Neuronal stem cell (in vitro differentiated cells): ENCODE data around the gene ZDHHC13.

Source experiments
- DNase-seq: peaks from one replicate; pipeline ENCODE4 v3.0.0-alpha.2; 2013; ENCODE audit warnings: low spot score
- H2AFZ ChIP-seq: one replicate; pipeline ENCODE4 v1.6.1; 2013; ENCODE audit warnings: mild to moderate bottlenecking, low read length, inconsistent platforms
- H2AK5ac ChIP-seq: 2 replicates; pipeline ENCODE4 v1.6.1; 2013; ENCODE audit warnings: low read depth, mild to moderate bottlenecking, inconsistent platforms, low read length, moderate library complexity, mixed read lengths
- H2BK120ac ChIP-seq: 2 replicates; pipeline ENCODE4 v1.6.1; 2013; ENCODE audit warnings: low read depth, mild to moderate bottlenecking, inconsistent platforms, low read length, moderate library complexity, mixed read lengths
- H2BK12ac ChIP-seq: one replicate; pipeline ENCODE4 v1.6.1; 2013; ENCODE audit warnings: low read length, inconsistent platforms
- H2BK15ac ChIP-seq: 2 replicates; pipeline ENCODE4 v1.6.1; 2013; ENCODE audit warnings: mild to moderate bottlenecking, low read length, inconsistent platforms, mixed read lengths
- H2BK5ac ChIP-seq: one replicate; pipeline ENCODE4 v1.6.1; 2013; ENCODE audit warnings: inconsistent platforms, mild to moderate bottlenecking, low read length, moderate library complexity
- H3K14ac ChIP-seq: one replicate; pipeline ENCODE4 v1.6.1; 2013; ENCODE audit warnings: low read length, inconsistent platforms
- H3K18ac ChIP-seq: 2 replicates; pipeline ENCODE4 v1.6.1; 2013; ENCODE audit warnings: low read length, inconsistent platforms
- H3K23ac ChIP-seq: 2 replicates; pipeline ENCODE4 v1.6.1; 2013; ENCODE audit warnings: low read depth, mild to moderate bottlenecking, mixed read lengths, low read length, inconsistent platforms; ENCODE audit not compliant: poor library complexity
- H3K27ac ChIP-seq: replicated peaks from 3 replicates; pipeline ENCODE4 v1.5.1; 2013; ENCODE audit warnings: low read length, inconsistent platforms
- H3K27me3 ChIP-seq, 3 experiments: 2 replicates each; pipeline ENCODE4 v1.6.1; 2013; ENCODE audit warnings: low read length in 3 of 3, mild to moderate bottlenecking in 2 of 3, inconsistent platforms in 1 of 3, low read depth in 1 of 3, mixed read lengths in 1 of 3, moderate library complexity in 1 of 3; ENCODE audit not compliant: control insufficient read depth in 3 of 3, insufficient read depth in 3 of 3
- H3K36me3 ChIP-seq, 2 donors: replicated peaks in 1 of 2; 2 replicates each; pipeline ENCODE4 v1.6.1; 2013; ENCODE audit warnings: low read length in 2 of 2; ENCODE audit not compliant: control insufficient read depth in 2 of 2, insufficient read depth in 2 of 2
- H3K4ac ChIP-seq: 2 replicates; pipeline ENCODE4 v1.6.1; 2013; ENCODE audit warnings: inconsistent platforms, mild to moderate bottlenecking, low read length, moderate library complexity
- H3K4me1 ChIP-seq, 2 donors: 1 replicate in 1 of 2; 2 replicates in 1 of 2; pipeline ENCODE4 v1.6.1; 2013; ENCODE audit warnings: low read length in 2 of 2, low read depth in 1 of 2; ENCODE audit not compliant: control insufficient read depth in 2 of 2, insufficient read depth in 1 of 2
- H3K4me2 ChIP-seq: one replicate; pipeline ENCODE4 v1.6.1; 2013; ENCODE audit warnings: mild to moderate bottlenecking, low read length, inconsistent platforms; ENCODE audit not compliant: insufficient read depth, poor library complexity, severe bottlenecking
- H3K4me3 ChIP-seq, 2 donors: 2 replicates each; pipeline ENCODE4 v1.5.1; 2013; ENCODE audit warnings: low read length in 2 of 2, mild to moderate bottlenecking in 2 of 2, inconsistent platforms in 1 of 2, moderate library complexity in 1 of 2
- H3K79me1 ChIP-seq: one replicate; pipeline ENCODE4 v1.6.1; 2013; ENCODE audit warnings: low read depth, mild to moderate bottlenecking, inconsistent platforms, low read length, moderate library complexity
- H3K9ac ChIP-seq: one replicate; pipeline ENCODE4 v1.6.1; 2013; ENCODE audit warnings: mild to moderate bottlenecking, low read depth, low read length, inconsistent platforms; ENCODE audit not compliant: poor library complexity
- H3K9me3 ChIP-seq, 2 donors: replicated peaks in 1 of 2; 2 replicates each; pipeline versions ENCODE3 to v1.6.1; 2013; ENCODE audit warnings: low read length in 2 of 2, mild to moderate bottlenecking in 2 of 2, inconsistent platforms in 1 of 2, low read depth in 1 of 2, mixed read lengths in 1 of 2, moderate library complexity in 1 of 2; ENCODE audit not compliant: control insufficient read depth in 2 of 2, insufficient read depth in 1 of 2
- H4K8ac ChIP-seq: one replicate; pipeline ENCODE4 v1.6.1; 2013; ENCODE audit warnings: low read depth, mild to moderate bottlenecking, inconsistent platforms, low read length, moderate library complexity
- H4K91ac ChIP-seq: one replicate; pipeline ENCODE4 v1.6.1; 2013; ENCODE audit warnings: low read length, low read depth, mild to moderate bottlenecking, inconsistent platforms; ENCODE audit not compliant: poor library complexity
- WGBS, 2 donors: extraction: QIAGEN DNeasy Blood & Tissue Kit; methylation state at CpG; one replicate each; pipeline ENCODE4 v1.1.7; 2013; ENCODE audit warnings: missing lambda C conversion rate in 2 of 2, mixed read lengths in 1 of 2; ENCODE audit not compliant: insufficient read length in 2 of 2, insufficient replicate concordance in 1 of 2; ENCODE audit errors: extremely low coverage in 2 of 2; 5-methylcytosine and 5-hydroxymethylcytosine counted together

Gene ZDHHC13

DNA sequence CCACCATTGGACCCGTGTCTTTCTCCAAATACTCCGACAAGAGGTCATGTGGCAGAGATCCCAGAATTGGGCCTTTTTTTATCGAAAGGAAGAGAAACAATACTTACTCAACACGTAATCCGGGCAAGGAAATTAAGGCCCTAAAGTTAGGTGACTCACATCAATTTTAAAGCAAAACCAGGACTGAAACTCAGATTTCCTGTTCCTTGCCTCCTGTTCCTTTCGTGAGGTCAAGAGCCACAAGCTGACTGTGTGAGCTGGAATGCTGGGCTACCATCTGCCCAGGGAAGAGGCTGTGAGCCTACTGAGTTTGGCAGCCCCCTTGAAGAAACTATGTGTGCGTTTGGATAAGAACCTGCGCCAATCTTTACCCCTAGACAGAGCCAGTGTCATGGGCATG is 29.3 kb upstream of the ZDHHC13 start:
- no CpG with 5 or more reads among the region's 8 CpGs for WGBS, 2 donors
- no peak overlapping the region for H3K9ac ChIP-seq
- H4K91ac ChIP-seq = no peak overlapping the region
- no peak overlapping the region for H3K14ac ChIP-seq
- H3K4me3 ChIP-seq = no peak overlapping the region
- no peak overlapping the region for H4K8ac ChIP-seq
- H3K4me2 ChIP-seq = no peak overlapping the region
- no peak overlapping the region for H3K18ac ChIP-seq
- no peaks in the 10 kb centered on the region for H3K79me1 ChIP-seq
- H2BK120ac ChIP-seq = no peak overlapping the region
- no peak overlapping the region for H2AFZ ChIP-seq
- H2AK5ac ChIP-seq = no peak overlapping the region
- no peak overlapping the region for H2BK5ac ChIP-seq
- H3K36me3 ChIP-seq = no peaks in the 10 kb centered on the region
- H3K27me3 ChIP-seq = peaks cover 0 to 26% (median 2%) of the 10 kb centered on the region in 3 experiments
- H2BK12ac ChIP-seq = no peak overlapping the region
- H2BK15ac ChIP-seq = no peak overlapping the region
- H3K4ac ChIP-seq = no peak overlapping the region
- H3K4me1 ChIP-seq = no peaks in the 10 kb centered on the region
- no peak overlapping the region for H3K23ac ChIP-seq
- no peaks in the 10 kb centered on the region for H3K9me3 ChIP-seq
- no peak for DNase-seq
- no peak overlapping the region for H3K27ac ChIP-seq

DNA sequence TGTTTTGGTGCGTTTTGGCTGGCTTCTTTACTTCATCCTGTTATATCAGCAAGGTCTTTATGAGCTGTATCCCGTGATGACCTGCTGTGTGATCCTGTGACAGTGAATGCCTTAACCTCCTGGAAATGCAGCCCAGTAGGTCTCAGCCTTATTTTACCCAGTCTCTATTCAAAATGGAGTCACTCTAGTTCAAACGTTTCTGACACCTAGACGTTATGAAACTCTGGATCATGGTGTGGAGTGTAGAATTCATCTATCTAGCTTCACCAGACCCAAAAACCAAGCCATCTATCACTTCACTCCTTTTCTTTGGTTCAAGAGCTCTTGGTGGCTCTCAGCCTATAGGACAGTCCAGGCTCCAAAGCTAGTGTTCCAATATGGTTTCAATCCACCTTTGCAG is 28.2 kb upstream of the ZDHHC13 start:
- DNase-seq = no peak
- Histone ChIP-seq H4K91ac (no peak overlapping the region), H2BK15ac (no peak overlapping the region), H3K18ac (no peak overlapping the region), H3K23ac (no peak overlapping the region), H3K79me1 (no peaks in the 10 kb centered on the region), H3K27me3 (peaks cover 0 to 15% (median 2%) of the 10 kb centered on the region in 3 experiments), H3K9ac (no peak overlapping the region), H2AK5ac (no peak overlapping the region), H2BK12ac (no peak overlapping the region), H2BK120ac (no peak overlapping the region), H3K4me1 (no peaks in the 10 kb centered on the region), H3K4me3 (no peak overlapping the region), H3K4ac (no peak overlapping the region), H4K8ac (no peak overlapping the region), H3K9me3 (no peaks in the 10 kb centered on the region), H3K36me3 (no peaks in the 10 kb centered on the region), H3K27ac (no peak overlapping the region), H3K14ac (no peak overlapping the region), H3K4me2 (no peak overlapping the region), H2BK5ac (no peak overlapping the region), H2AFZ (no peak overlapping the region)
- no CpG with 5 or more reads among the region's 4 CpGs for WGBS, 2 donors

DNA sequence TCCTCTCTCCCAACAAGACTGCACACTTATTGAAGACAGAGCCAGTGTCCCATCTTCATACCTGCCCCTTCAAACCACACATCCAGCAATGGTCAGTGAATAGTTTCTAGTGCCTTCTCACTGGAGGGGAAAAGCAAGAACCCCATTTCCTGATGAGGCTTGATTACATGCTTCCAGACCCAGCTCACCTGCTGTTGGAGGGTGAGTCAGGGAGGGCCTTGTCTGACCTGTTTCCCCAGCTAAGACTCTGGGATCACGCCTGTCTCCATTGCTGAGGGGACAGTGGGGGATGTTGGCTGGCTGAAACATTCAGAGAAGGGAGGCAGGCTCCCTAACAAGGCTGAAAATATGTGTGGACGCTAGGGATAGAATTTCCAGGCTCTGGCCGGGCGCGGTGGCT is 27.5 kb upstream of the ZDHHC13 start:
- H3K23ac ChIP-seq = no peak overlapping the region
- H3K18ac ChIP-seq = no peak overlapping the region
- peaks cover 0 to 14% (median 2%) of the 10 kb centered on the region in 3 experiments for H3K27me3 ChIP-seq

DNA sequence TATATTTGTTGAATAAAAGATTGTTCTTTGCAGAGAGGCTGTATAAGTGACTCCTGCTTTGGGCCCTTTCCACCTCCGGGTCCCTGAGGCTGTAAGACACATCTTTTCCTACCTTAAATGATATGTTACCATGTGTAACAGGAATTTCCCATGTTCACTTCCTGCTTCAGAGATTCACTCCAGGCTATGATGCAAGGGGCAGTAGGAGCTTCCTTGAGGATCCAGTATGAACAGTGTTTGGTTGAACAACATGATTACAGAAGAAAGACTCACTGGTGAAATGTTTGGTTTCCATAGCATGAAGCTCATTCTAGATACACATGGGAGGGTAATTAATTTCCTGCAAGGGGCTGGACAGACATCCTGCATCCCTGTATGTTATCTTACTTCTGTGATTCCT is 25.6 kb upstream of the ZDHHC13 start:
- H4K8ac ChIP-seq = no peak overlapping the region
- no peak overlapping the region for H3K18ac ChIP-seq
- no peak overlapping the region for H2BK120ac ChIP-seq
- no peak overlapping the region for H3K4ac ChIP-seq
- H3K27ac ChIP-seq = no peak overlapping the region
- no peaks in the 10 kb centered on the region for H3K4me1 ChIP-seq
- peaks cover 0 to 24% (median 2%) of the 10 kb centered on the region in 3 experiments for H3K27me3 ChIP-seq
- no peak overlapping the region for H2AFZ ChIP-seq
- no peaks in the 10 kb centered on the region for H3K36me3 ChIP-seq
- no peak overlapping the region for H2AK5ac ChIP-seq
- WGBS, 2 donors = no CpG with 5 or more reads among the region's 1 CpG
- no peak overlapping the region for H3K9ac ChIP-seq
- no peak overlapping the region for H2BK12ac ChIP-seq
- H3K9me3 ChIP-seq = no peaks in the 10 kb centered on the region
- H3K79me1 ChIP-seq = no peaks in the 10 kb centered on the region
- no peak overlapping the region for H2BK5ac ChIP-seq
- H3K4me3 ChIP-seq = no peak overlapping the region
- H3K14ac ChIP-seq = no peak overlapping the region
- DNase-seq = no peak
- H3K23ac ChIP-seq = no peak overlapping the region
- no peak overlapping the region for H2BK15ac ChIP-seq
- no peak overlapping the region for H4K91ac ChIP-seq
- no peak overlapping the region for H3K4me2 ChIP-seq

More for the DNA sequence above, 27.5 kb upstream of the ZDHHC13 start:
- H3K9me3 ChIP-seq = no peaks in the 10 kb centered on the region
- WGBS, 2 donors = no CpG with 5 or more reads among the region's 5 CpGs
- H3K4me2 ChIP-seq = no peak overlapping the region
- H4K91ac ChIP-seq = no peak overlapping the region
- no peak for DNase-seq
- H2AFZ ChIP-seq = no peak overlapping the region
- no peaks in the 10 kb centered on the region for H3K79me1 ChIP-seq
- H3K27ac ChIP-seq = no peak overlapping the region
- no peaks in the 10 kb centered on the region for H3K4me1 ChIP-seq
- H2BK15ac ChIP-seq = no peak overlapping the region
- no peak overlapping the region for H4K8ac ChIP-seq
- no peak overlapping the region for H3K4me3 ChIP-seq
- H3K9ac ChIP-seq = no peak overlapping the region
- H2BK5ac ChIP-seq = no peak overlapping the region
- H2BK120ac ChIP-seq = no peak overlapping the region
- H2BK12ac ChIP-seq = no peak overlapping the region
- H3K14ac ChIP-seq = no peak overlapping the region
- no peak overlapping the region for H2AK5ac ChIP-seq
- no peak overlapping the region for H3K4ac ChIP-seq
- H3K36me3 ChIP-seq = no peaks in the 10 kb centered on the region
